Myocyte (in vitro differentiated cells): Measurements from ENCODE around the gene TNNI3. TPM values are rescaled to one million over a fixed set of nuclear protein-coding genes. Genes with fewer than 3 reads are reported as not detected.
"Not testable (repeated sequence)": the region's sequence is repeated elsewhere in the genome, so short reads cannot be mapped to it uniquely, and the experiment has no call there.

Experiments
- DNase-seq: peaks from one replicate; pipeline ENCODE4 v3.0.0-alpha.2; 2012; ENCODE audit warnings: low read depth
- microRNA-seq: library from miRNA; unstranded; fragments of <30 nt; microRNA quantifications from one replicate; pipeline ENCODE4, GENCODE V29; 2016
- total RNA-seq: library from RNA; depleted of rRNA; stranded (reverse); fragments of >200 nt; gene quantifications from 2 replicates; pipeline ENCODE4 v1.2.3, GENCODE V29; 2014

Gene TNNI3
- total RNA-seq, 1 donor from 2014 or later = 1.5 TPM

DNA sequence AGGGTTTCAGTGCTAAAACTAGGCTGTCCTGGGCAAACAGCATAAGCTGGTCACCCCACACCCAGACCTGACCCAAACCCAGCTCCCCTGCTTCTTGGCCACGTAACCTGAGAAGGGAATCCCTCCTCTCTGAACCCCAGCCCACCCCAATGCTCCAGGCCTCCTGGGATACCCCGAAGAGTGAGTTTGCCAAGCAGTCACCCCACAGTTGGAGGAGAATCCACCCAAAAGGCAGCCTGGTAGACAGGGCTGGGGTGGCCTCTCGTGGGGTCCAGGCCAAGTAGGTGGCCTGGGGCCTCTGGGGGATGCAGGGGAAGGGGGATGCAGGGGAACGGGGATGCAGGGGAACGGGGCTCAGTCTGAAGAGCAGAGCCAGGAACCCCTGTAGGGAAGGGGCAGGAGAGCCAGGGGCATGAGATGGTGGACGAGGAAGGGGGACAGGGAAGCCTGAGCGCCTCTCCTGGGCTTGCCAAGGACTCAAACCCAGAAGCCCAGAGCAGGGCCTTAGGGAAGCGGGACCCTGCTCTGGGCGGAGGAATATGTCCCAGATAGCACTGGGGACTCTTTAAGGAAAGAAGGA, 42.9 kb downstream of the TNNI3 start:
- DNase-seq = no peak

DNA sequence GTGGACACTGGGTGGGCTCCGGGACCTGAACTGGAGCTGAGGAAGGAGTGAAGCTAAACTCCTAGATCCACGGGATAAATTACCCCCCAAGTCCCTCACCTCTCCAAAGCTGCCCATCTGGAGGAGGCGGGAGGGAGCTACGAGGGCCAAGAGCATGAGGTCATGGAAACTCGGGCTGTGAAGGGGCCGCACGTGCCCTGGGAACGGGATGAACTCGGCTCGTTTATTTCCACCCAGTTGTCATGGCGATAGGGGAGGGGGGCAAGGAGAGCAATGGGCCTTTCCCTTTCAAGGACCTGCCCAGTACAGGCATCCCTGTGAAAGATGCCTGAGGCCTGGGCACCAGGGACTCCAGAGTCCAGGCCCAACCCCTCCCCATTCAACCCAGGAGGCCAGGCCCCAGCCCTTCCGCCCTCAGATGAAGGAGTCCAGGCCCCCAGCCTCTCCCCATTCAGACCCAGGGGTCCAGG, 43.9 kb downstream of the TNNI3 start:
- peak; percentile 50 for DNase-seq

GRCh38 chr19:55112777-55113569, 44.6 kb downstream of the TNNI3 start:
- DNase-seq = no peak

- no peak for DNase-seq
These were observed 45.2 kb downstream of the TNNI3 start for GRCh38 chr19:55112246-55112776.

- DNase-seq = no peak
These were observed 46.2 kb downstream of the TNNI3 start for GRCh38 chr19:55111238-55111831.

DNA sequence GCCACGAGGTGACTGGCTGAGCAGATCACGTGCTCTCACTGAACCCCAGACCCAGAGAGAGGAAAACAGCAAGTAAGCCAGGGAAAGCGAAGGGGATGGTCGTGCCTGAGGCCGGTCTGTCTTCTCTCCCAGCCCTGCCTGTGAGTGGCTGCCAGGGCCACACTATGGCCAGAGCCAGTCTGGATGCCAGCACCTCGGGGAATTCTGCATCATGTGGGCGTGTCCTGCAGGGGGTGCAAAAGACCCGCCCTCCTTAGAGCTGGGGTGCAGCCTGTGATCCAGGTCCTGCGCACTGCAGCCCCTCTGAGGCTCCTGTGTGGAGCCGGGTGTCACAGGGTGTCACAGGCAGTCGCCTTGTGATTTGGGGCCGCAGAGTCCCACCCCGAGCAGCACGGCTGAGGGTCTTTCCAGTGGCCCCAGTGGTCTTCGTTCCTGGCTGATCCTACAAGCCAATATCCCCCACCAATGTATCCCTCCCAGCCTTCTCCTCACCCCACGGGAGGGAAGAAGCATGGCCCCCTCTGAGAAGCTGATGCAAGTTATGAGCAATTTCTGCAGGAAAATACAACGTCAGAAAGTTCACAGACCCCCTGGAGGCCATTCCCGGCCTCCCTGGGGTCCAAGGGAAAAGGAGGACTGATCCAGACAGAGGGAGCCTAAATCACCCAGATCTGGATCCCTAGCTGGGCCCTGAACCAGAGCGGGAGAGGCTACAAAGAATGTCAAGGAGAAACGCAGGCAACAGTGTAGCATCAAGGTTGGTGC, 47.8 kb downstream of the TNNI3 start:
- no peak for DNase-seq

DNA sequence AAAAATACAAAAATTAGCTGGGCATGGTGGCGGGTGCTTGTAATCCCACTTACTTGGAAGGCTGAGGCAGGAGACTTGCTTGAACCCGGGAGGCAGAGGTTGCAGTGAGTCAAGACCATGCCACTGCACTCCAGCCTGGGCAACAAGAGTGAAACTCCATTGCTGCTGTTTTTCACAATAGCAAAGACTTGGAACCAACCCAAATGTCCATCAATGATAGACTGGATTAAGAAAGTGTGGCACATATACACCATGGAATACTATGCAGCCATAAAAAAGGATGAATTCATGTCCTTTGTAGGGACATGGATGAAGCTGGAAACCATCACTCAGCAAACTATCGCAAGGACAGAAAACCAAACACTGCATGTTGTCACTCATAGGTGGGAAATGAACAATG, 50.3 kb downstream of the TNNI3 start:
- DNase-seq = not testable (repeated sequence)

DNA sequence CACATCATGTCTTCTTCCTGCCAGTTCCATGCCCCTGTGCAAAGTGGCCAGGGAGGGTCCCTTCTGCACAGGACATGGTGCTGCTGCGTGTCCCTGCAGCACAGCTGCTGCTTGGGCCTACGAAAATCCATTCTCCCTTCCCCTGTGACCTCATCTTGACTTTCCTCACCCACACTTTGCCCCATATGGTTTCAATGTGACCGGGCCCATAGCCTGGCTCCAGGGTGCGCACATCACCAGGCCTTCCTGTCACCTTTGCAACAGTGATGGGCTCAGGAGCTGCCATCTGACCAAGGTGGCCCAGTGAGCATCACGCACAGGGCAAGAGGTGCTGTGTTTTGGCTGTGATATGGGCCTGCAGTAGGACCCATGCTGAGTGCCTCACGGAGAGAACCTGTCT, 50.9 kb downstream of the TNNI3 start:
- DNase-seq = no peak

GRCh38 chr19:55105237-55105636, 52.3 kb downstream of the TNNI3 start:
- no peak for DNase-seq

DNA sequence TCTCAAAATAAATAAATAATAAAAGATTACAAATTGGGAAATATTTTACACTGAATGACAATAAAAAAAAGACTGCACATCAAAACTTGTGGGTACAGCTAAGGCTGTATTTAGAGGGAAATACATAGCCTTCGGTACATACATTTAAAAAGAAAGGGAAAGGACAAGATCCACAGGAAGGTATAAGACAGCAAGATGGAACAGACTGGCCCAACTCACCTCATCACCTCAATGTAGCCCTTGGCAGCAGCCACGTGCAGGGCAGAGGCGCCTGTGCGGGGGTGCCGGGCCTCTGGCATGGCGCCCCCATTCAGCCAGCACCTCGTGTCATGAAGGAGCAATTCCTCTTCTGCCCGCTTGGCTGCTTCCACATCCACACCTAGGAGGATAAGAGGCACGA, 54.3 kb downstream of the TNNI3 start:
- DNase-seq = no peak

Small RNAs within 50 kb of the gene (microRNA-seq; reads per million reads assigned to microRNA genes)
- gene MIR7975 = not detected

Other genes starting within 250 kb of the TNNI3 start
- gene NLRP7, start 210.2 kb downstream of the TNNI3 start, total RNA-seq = not detected in 2 replicates
- gene NLRP2, start 191.4 kb downstream of the TNNI3 start, total RNA-seq = not detected in 2 replicates
- gene GP6, start 119.5 kb downstream of the TNNI3 start, total RNA-seq = not detected in 2 replicates
- 4.9 and 9.4 TPM in 2 replicates for gene RDH13, start 94.6 kb downstream of the TNNI3 start, total RNA-seq
- gene EPS8L1, start 81.9 kb downstream of the TNNI3 start, total RNA-seq = 0.78 and 1.4 TPM in 2 replicates
- 43.5 and 46.8 TPM in 2 replicates for gene PPP1R12C, start 40.1 kb downstream of the TNNI3 start, total RNA-seq
- gene TNNT1, start 8.5 kb downstream of the TNNI3 start, total RNA-seq = 4,534 and 4,610 TPM in 2 replicates
- 0.94 and 1.4 TPM in 2 replicates for gene DNAAF3, start 8.9 kb upstream of the TNNI3 start, total RNA-seq
- gene SYT5, start 22.6 kb upstream of the TNNI3 start, total RNA-seq = 1.4 TPM in 1 of 2 replicates, not detected in the other
- gene PTPRH, start 51.8 kb upstream of the TNNI3 start, total RNA-seq = 0.05 and 0.31 TPM in 2 replicates
- 0.73 and 0.83 TPM in 2 replicates for gene TMEM86B, start 71.0 kb upstream of the TNNI3 start, total RNA-seq
- 64.6 and 68.0 TPM in 2 replicates for gene PPP6R1, start 101.3 kb upstream of the TNNI3 start, total RNA-seq
- 37.1 and 39.3 TPM in 2 replicates for gene HSPBP1, start 122.4 kb upstream of the TNNI3 start, total RNA-seq
- 5.5 and 12.2 TPM in 2 replicates for gene BRSK1, start 126.3 kb upstream of the TNNI3 start, total RNA-seq
- not detected in 2 replicates for gene TMEM150B, start 167.6 kb upstream of the TNNI3 start, total RNA-seq
- gene KMT5C, start 182.1 kb upstream of the TNNI3 start, total RNA-seq = 17.3 and 28.9 TPM in 2 replicates
- gene COX6B2, start 197.0 kb upstream of the TNNI3 start, total RNA-seq = 0.24 TPM in 1 of 2 replicates, not detected in the other
- gene GARIN5B, start 205.5 kb upstream of the TNNI3 start, total RNA-seq = not detected in 2 replicates
- 0.19 and 0.83 TPM in 2 replicates for gene IL11, start 212.7 kb upstream of the TNNI3 start, total RNA-seq
- not detected in 2 replicates for gene TMEM190, start 219.1 kb upstream of the TNNI3 start, total RNA-seq
- not detected in 2 replicates for gene TMEM238, start 226.6 kb upstream of the TNNI3 start, total RNA-seq
- 321 and 447 TPM in 2 replicates for gene RPL28, start 228.2 kb upstream of the TNNI3 start, total RNA-seq